GM19467 (cell line): Measurements from ENCODE around the gene GYPB.
"Not testable (repeated sequence)": the region's sequence is repeated elsewhere in the genome, so short reads cannot be mapped to it uniquely, and the experiment has no call there.

Source experiments
- ATAC-seq: cut with Tn5 transposase; IDR thresholded peaks from one replicate; pipeline ENCODE4 v1.9.1; 2021; ENCODE audit warnings: mild to moderate bottlenecking, moderate library complexity; ENCODE audit not compliant: unreplicated experiment

Gene GYPB

DNA sequence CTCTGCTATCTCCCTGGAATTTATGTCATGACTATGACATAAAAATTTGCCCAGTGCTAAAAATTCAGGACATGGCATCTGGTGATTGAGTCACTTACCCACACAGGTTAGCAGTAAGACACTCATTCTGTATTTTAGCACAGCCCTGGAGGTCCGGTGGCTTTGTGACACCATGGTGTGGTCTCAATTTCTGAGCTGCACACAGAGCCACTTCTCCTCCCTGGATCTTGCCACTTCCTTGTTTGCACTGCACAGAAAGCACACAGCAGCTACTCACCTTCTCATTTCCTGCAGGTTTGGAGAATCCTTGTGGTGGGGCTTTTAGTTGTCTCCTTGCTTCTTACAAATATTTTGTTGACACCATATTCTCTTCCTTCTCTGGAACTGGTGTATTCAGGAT lies 69.0 kb downstream of the GYPB start:
- not testable (repeated sequence) for ATAC-seq

DNA sequence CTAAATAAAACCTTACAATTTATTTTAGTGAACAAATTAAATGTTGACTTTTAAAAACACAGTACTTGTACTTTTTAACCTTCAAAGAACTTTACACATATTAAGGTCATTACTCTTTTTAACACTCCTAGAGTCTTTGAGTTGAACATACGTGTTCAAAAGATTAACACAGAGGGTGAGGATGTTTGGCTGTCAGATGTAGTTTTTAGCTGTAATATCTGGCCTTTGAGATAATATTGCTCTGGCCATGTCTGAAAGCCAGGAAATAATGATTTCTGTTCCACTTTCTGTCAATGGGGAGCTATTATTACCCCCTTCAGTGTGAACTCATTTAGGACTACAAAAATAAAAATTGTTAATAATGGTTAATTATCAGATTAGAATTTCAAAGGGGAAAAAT lies 71.7 kb downstream of the GYPB start:
- not testable (repeated sequence) for ATAC-seq
